Right atrium auricular region (tissue), 2 donors: ENCODE results near the gene COL25A1. TPM values are rescaled to one million over a fixed set of nuclear protein-coding genes. Genes with fewer than 3 reads are reported as not detected.

ENCODE experiments used
- DNase-seq: peaks from one replicate; pipeline ENCODE4 v3.0.0-alpha.2; 2019; ENCODE audit warnings: low spot score
- H3K27ac ChIP-seq, 2 donors: fragments of 200-600 bp; sonication (generic); 1 replicate in 1 of 2; 2 replicates in 1 of 2; pipeline ENCODE4 v1.5.1; 2016 to 2019
- H3K27me3 ChIP-seq, 2 donors: fragments of 200-600 bp; sonication (generic); one replicate each; pipeline versions ENCODE4 v1.5.1 to v1.6.0; 2017 to 2019
- H3K36me3 ChIP-seq: fragments of 200-600 bp; sonication (generic); one replicate; pipeline ENCODE4 v1.5.1; 2016
- H3K4me1 ChIP-seq, 2 donors: fragments of 200-600 bp; sonication (generic); one replicate each; pipeline versions ENCODE4 v1.5.1 to v1.6.0; 2017 to 2019
- H3K4me3 ChIP-seq, 2 donors: fragments of 200-600 bp; sonication (generic); 1 replicate in 1 of 2; 2 replicates in 1 of 2; pipeline ENCODE4 v1.5.1; 2017 to 2019; ENCODE audit warnings: mild to moderate bottlenecking in 1 of 2, moderate library complexity in 1 of 2
- H3K9me3 ChIP-seq, 2 donors: fragments of 200-600 bp; sonication (generic); one replicate each; pipeline ENCODE4 v1.5.1; 2019
- total RNA-seq, 2 donors: library from RNA; depleted of rRNA; stranded (reverse); fragments of >200 nt; gene quantifications; one replicate each; pipeline ENCODE4 v1.1.0, GENCODE V29; 2016
- TF ChIP-seq, protein P1 (sequence below), 2 donors: fragments of 200-600 bp; sonication (generic); IDR thresholded peaks; one replicate each; pipeline ENCODE4 v1.5.1; 2019; ENCODE audit warnings: antibody characterized with exemption in 2 of 2

The COL25A1 gene
- total RNA-seq, 2 donors from 2014 or later: 0.26 to 0.59 TPM

DNA sequence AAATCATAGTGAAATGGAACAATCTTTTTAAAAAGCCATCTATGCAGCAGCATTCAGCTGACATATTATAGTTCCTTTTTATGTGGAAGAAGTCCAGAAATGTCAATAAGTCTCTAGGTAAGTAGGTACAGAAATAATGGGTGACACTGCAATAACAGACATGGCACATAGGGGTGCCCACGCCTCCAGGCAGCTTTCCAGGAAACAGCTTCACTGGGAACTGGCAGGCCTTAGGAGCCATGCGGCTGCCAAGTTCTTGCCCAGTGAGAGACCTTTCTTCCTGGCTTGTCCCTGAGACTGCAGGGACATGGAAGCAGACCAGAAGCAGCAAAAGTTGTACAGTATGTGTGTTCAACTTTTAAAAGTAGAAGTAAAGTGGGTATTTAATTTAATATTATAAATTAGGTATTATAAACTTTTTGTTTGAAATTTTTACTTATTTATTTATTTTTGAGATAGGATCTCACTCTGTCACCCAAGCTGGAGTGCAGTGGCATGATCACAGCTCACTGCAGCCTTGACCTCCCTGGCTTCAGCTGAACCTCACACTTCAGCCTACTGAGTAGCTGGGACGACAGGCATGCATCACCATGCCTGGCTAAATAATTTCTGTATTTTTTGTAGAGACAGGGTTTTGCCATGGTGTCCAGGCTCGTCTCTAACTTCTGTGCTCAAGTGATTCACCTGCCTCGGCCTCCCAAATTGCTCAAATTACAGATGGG lies 527.5 kb downstream of the COL25A1 start:
- no peak overlapping the region for H3K4me3 ChIP-seq
- no peaks in the 10 kb centered on the region for H3K27me3 ChIP-seq
- TF ChIP-seq, protein P1, sequence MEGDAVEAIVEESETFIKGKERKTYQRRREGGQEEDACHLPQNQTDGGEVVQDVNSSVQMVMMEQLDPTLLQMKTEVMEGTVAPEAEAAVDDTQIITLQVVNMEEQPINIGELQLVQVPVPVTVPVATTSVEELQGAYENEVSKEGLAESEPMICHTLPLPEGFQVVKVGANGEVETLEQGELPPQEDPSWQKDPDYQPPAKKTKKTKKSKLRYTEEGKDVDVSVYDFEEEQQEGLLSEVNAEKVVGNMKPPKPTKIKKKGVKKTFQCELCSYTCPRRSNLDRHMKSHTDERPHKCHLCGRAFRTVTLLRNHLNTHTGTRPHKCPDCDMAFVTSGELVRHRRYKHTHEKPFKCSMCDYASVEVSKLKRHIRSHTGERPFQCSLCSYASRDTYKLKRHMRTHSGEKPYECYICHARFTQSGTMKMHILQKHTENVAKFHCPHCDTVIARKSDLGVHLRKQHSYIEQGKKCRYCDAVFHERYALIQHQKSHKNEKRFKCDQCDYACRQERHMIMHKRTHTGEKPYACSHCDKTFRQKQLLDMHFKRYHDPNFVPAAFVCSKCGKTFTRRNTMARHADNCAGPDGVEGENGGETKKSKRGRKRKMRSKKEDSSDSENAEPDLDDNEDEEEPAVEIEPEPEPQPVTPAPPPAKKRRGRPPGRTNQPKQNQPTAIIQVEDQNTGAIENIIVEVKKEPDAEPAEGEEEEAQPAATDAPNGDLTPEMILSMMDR (IDR thresholded peaks at IDR 0.05): peak; percentile 15 to 35
- peak overlapping the region; percentile 56 to 57 for H3K27ac ChIP-seq
- H3K4me1 ChIP-seq: peaks cover 0 to 5% of the 10 kb centered on the region in 2 donors
- no peak for DNase-seq
- no peaks in the 10 kb centered on the region for H3K36me3 ChIP-seq
- H3K9me3 ChIP-seq: no peaks in the 10 kb centered on the region

DNA sequence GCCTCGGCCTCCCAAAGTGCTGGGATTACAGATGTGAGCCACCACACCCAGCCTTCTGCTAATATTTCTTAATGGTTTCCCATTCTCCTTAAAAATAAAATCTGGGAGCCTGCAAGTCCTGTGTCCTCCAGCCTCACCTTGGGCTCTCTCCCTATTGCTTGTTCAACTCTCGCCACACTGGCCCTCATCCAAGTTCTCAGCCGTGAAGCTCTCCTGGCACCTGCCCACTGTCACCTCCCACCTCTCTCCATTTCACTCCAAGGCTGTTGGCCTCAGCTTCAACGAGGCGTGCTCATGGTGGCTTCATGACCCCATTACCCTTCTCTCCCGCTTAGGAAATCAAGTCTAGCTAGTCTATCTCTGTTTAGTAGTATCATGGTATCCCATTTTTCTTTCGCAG lies 530.1 kb downstream of the COL25A1 start:
- Histone ChIP-seq H3K4me3 (no peak overlapping the region), H3K27ac (no peak overlapping the region), H3K27me3 (no peaks in the 10 kb centered on the region), H3K9me3 (no peaks in the 10 kb centered on the region), H3K4me1 (peaks cover 0 to 5% of the 10 kb centered on the region in 2 donors), H3K36me3 (no peaks in the 10 kb centered on the region)
- no peak for DNase-seq
- TF ChIP-seq, protein P1 (IDR thresholded peaks at IDR 0.05): no peak

DNA sequence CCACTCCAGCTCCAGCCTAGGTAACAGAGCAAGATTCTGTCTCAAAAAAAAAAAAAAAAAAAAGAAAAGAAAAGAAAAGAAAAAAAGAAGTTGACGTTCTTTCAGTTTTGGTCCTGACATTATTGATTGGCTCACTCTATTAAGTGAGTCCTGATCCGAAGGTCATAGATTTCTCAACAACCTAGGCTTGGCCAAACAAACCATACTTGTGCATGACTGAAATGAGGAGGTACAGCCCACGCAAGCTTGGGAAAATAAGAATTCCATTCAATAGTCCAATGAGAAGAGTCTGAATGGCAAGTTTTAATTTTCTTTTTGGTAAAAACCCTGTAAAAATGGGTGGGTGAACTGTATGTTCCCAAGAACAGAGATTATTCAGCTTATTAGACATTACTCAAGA lies 536.4 kb downstream of the COL25A1 start:
- no peak overlapping the region for H3K27ac ChIP-seq
- H3K27me3 ChIP-seq: no peaks in the 10 kb centered on the region
- TF ChIP-seq, protein P1 (IDR thresholded peaks at IDR 0.05): no peak
- no peak for DNase-seq
- H3K9me3 ChIP-seq: no peaks in the 10 kb centered on the region
- no peak overlapping the region for H3K4me3 ChIP-seq
- no peaks in the 10 kb centered on the region for H3K36me3 ChIP-seq
- peaks cover 0 to 7% of the 10 kb centered on the region in 2 donors for H3K4me1 ChIP-seq

DNA sequence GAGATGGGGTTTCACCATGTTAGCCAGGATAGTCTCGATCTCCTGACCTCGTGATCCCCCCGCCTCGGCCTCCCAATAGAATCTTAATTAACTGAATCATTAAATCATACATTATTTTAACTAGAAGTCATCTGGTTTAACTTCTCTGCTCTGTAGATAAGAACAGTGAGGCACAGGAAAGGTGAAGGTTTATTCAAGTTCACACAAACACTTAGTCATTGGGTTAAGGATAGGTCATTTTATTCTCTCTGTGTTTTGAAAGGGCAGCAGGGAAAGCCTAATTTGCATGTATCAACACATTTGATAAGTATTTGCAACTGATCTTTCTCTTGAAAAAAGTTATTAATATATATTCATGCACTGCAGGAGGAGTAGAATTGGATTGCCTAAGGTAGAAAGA lies 538.5 kb downstream of the COL25A1 start:
- TF ChIP-seq, protein P1 (IDR thresholded peaks at IDR 0.05): no peak
- Histone ChIP-seq H3K36me3 (no peaks in the 10 kb centered on the region), H3K4me1 (peaks cover 0 to 7% of the 10 kb centered on the region in 2 donors), H3K27me3 (no peaks in the 10 kb centered on the region), H3K4me3 (no peak overlapping the region), H3K9me3 (no peaks in the 10 kb centered on the region), H3K27ac (no peak overlapping the region)
- DNase-seq: no peak

DNA sequence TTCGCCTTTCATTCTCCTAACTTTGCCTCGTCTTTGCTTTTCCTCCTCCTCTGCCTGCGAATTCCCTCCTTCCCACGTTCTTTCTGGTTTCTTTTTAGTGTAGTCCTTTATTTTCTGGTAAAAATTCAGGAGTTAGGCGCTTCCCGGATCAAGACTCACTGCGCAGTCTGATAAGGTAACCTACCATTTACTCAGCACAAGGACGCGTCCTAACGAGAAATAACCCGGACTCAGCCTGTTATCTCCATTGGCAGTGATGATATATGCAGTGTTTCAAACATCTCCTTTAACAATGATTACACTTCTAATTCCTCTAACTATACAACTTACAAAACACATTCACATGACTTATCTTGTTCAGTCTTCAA lies 539.2 kb downstream of the COL25A1 start:
- H3K4me3 ChIP-seq: peak overlapping the region; percentile 46 to 56
- no peaks in the 10 kb centered on the region for H3K36me3 ChIP-seq
- H3K27ac ChIP-seq: peak overlapping the region in 1 of 2 donors; percentile 48
- TF ChIP-seq, protein P1 (IDR thresholded peaks at IDR 0.05): no peak
- no peaks in the 10 kb centered on the region for H3K9me3 ChIP-seq
- no peaks in the 10 kb centered on the region for H3K27me3 ChIP-seq
- no peak for DNase-seq
- H3K4me1 ChIP-seq: peaks cover 0 to 7% of the 10 kb centered on the region in 2 donors
